Stomach smooth muscle (tissue), 2 donors: ENCODE data around the gene ABI3BP.

Source experiments
- H3K27ac ChIP-seq: one replicate; pipeline ENCODE4 v1.7.0; 2013; ENCODE audit warnings: mild to moderate bottlenecking, low read length, inconsistent platforms
- H3K27me3 ChIP-seq, 2 donors: one replicate each; pipeline ENCODE4 v1.7.0; 2013; ENCODE audit warnings: low read length in 2 of 2; ENCODE audit not compliant: insufficient read depth in 2 of 2, control insufficient read depth in 1 of 2
- H3K36me3 ChIP-seq, 2 donors: one replicate each; pipeline ENCODE4 v1.7.0; 2013; ENCODE audit warnings: low read length in 2 of 2; ENCODE audit not compliant: control insufficient read depth in 2 of 2, insufficient read depth in 2 of 2
- H3K4me1 ChIP-seq: one replicate; pipeline ENCODE4 v1.7.0; 2013; ENCODE audit warnings: low read length; ENCODE audit not compliant: control insufficient read depth, insufficient read depth
- H3K4me3 ChIP-seq, 2 donors: one replicate each; pipeline ENCODE4 v1.7.0; 2013; ENCODE audit warnings: low read length in 2 of 2
- H3K9ac ChIP-seq, 2 donors: one replicate each; pipeline ENCODE4 v1.7.0; 2013; ENCODE audit warnings: low read length in 2 of 2, mild to moderate bottlenecking in 1 of 2
- H3K9me3 ChIP-seq, 2 donors: one replicate each; pipeline ENCODE4 v1.7.0; 2013; ENCODE audit warnings: low read length in 2 of 2; ENCODE audit not compliant: control insufficient read depth in 2 of 2
- donor health status: healthy.
- donor health status: Pancreatic carcinoma.

ABI3BP gene

GRCh38 chr3:100970477-100970990, 22.7 kb downstream of the ABI3BP start:
- Histone ChIP-seq H3K9ac (no peak overlapping the region), H3K27ac (peak overlapping the region; percentile 68), H3K4me1 (peaks cover 17% of the 10 kb centered on the region), H3K27me3 (no peaks in the 10 kb centered on the region), H3K9me3 (no peaks in the 10 kb centered on the region), H3K36me3 (no peaks in the 10 kb centered on the region), H3K4me3 (no peak overlapping the region)

GRCh38 chr3:100968932-100969906, 24.0 kb downstream of the ABI3BP start:
- Histone ChIP-seq H3K27ac (peak overlapping the region; percentile 68), H3K4me3 (no peak overlapping the region), H3K9ac (no peak overlapping the region), H3K4me1 (peaks cover 17% of the 10 kb centered on the region), H3K36me3 (no peaks in the 10 kb centered on the region), H3K27me3 (no peaks in the 10 kb centered on the region), H3K9me3 (no peaks in the 10 kb centered on the region)

DNA sequence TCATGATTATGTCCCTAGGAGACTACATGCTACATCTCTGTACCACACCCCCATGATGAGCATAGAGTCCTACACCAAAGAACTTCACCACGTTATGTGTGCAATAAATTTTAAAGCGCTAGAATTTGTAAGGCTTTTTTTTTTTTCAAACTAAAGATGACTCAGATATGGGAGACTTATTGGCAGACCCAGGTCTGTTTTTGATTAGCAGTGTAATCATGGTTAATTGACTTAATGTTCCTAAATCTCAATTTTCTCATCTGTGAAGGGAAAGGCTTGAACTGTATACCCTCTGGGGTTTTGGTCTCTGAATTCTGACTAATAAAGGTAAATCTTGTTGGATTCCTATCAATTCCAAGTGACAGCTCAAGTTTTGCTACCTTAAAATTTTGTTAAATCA, 26.4 kb downstream of the ABI3BP start:
- Histone ChIP-seq H3K27ac (no peak overlapping the region), H3K9ac (no peak overlapping the region), H3K36me3 (no peaks in the 10 kb centered on the region), H3K27me3 (no peaks in the 10 kb centered on the region), H3K4me1 (peaks cover 10% of the 10 kb centered on the region), H3K4me3 (no peak overlapping the region), H3K9me3 (no peaks in the 10 kb centered on the region)

DNA sequence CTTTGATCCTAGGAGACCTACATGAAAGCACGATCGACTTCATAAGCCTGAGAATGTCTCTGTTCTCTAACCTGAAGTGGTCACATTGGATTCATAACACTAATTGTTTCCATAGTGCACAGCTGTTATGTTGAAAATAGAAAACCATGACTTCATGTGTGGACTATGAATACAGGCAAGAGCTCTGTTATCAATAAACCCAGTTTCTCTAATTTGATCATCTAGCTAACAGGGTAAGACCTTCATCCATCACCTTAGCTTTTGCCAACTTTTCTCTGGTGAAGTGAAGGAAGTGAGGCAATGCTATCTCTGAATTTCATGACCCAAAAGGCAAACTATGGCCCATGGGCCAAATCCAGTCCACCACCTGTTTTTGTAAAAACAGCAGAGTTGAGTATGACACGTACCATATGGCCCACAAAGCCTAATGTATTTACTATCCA, 27.2 kb downstream of the ABI3BP start:
- no peaks in the 10 kb centered on the region for H3K27me3 ChIP-seq
- no peak overlapping the region for H3K27ac ChIP-seq
- no peaks in the 10 kb centered on the region for H3K9me3 ChIP-seq
- H3K36me3 ChIP-seq = no peaks in the 10 kb centered on the region
- no peak overlapping the region for H3K4me3 ChIP-seq
- H3K4me1 ChIP-seq = peaks cover 9% of the 10 kb centered on the region
- no peak overlapping the region for H3K9ac ChIP-seq

- Histone ChIP-seq H3K9me3 (peaks cover 4% of the 10 kb centered on the region in 2 donors), H3K27ac (no peak overlapping the region), H3K9ac (no peak overlapping the region), H3K4me1 (no peaks in the 10 kb centered on the region), H3K36me3 (no peaks in the 10 kb centered on the region), H3K27me3 (no peaks in the 10 kb centered on the region), H3K4me3 (no peak overlapping the region)
These were observed 30.2 kb downstream of the ABI3BP start for GRCh38 chr3:100963041-100963440.

DNA sequence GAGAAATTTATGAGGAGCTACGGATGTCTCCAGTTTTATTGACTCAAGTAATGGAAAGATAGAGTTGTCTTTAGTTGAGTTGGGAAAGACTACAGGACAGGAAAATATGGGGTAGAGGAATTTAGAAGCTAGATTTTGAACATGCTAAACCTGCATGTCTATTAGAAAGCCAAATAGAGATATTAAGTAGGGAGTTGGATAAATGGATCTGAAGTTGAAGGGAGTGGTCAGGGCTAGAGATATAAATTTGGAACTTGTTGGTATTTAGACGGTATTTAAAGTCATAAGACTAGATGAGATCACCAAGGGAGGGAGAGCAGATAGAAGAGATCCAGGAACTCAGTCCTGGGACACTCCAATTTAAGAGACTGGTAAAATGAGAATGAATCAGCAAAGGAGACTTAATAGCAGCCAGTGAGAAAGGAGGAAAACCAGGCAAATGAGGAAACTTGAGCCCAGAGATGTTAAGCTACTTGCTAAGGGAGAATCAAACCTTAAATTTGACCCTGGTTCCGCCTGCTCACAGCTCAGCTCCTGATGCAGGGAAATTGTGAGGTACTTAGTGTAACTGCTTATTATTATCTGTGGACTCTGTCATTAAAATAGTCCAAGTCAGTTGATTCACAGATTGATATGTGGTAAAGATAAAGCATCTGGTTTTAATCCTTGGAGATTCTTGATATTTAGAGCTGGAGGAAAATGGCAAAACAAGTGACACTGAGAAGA, 35.8 kb downstream of the ABI3BP start:
- Histone ChIP-seq H3K9me3 (peaks cover 4% of the 10 kb centered on the region in 2 donors), H3K36me3 (no peaks in the 10 kb centered on the region), H3K9ac (no peak overlapping the region), H3K27me3 (no peaks in the 10 kb centered on the region), H3K4me1 (peaks cover 4% of the 10 kb centered on the region), H3K4me3 (no peak overlapping the region), H3K27ac (peak overlapping the region; percentile 20)

- no peak overlapping the region for H3K9ac ChIP-seq
- peak overlapping the region; percentile 2 for H3K27ac ChIP-seq
- no peak overlapping the region for H3K4me3 ChIP-seq
- H3K36me3 ChIP-seq = no peaks in the 10 kb centered on the region
- H3K4me1 ChIP-seq = peaks cover 4% of the 10 kb centered on the region
- H3K9me3 ChIP-seq = peaks cover 4% of the 10 kb centered on the region in 2 donors
- H3K27me3 ChIP-seq = no peaks in the 10 kb centered on the region
These were observed 36.9 kb downstream of the ABI3BP start for GRCh38 chr3:100956276-100956675.

- H3K9ac ChIP-seq = peak overlapping the region in 1 of 2 donors; percentile 37
- H3K4me1 ChIP-seq = peaks cover 4% of the 10 kb centered on the region
- peak overlapping the region in 1 of 2 donors; percentile 41 for H3K4me3 ChIP-seq
- no peaks in the 10 kb centered on the region for H3K36me3 ChIP-seq
- peaks cover 0 to 4% of the 10 kb centered on the region in 2 donors for H3K9me3 ChIP-seq
- H3K27me3 ChIP-seq = no peaks in the 10 kb centered on the region
- H3K27ac ChIP-seq = peak overlapping the region; percentile 37
These were observed 38.2 kb downstream of the ABI3BP start for GRCh38 chr3:100954990-100955389.

GRCh38 chr3:100954199-100954935, 38.9 kb downstream of the ABI3BP start:
- Histone ChIP-seq H3K4me1 (peaks cover 4% of the 10 kb centered on the region), H3K27me3 (no peaks in the 10 kb centered on the region), H3K36me3 (no peaks in the 10 kb centered on the region), H3K4me3 (no peak overlapping the region), H3K27ac (peak overlapping the region; percentile 37), H3K9ac (peak overlapping the region; percentile 14 to 17), H3K9me3 (no peaks in the 10 kb centered on the region)

DNA sequence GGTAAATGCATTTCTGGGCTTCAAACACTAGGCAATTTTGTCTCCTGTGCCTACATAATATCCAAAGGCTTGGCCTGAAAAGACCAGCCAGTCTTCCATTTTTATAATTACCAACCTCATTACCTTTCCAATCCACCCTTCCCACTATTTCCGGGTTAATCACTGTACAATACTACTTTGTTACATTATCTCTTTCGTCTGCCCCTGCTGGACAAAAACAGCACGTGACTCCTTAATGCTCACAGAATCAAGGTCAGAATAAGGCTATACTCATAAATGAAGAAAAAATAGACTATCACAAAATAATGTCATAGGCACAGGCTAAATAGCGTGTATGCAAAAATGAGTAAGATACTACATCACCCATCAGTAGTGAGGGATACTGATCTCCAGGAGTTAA, 40.1 kb downstream of the ABI3BP start:
- Histone ChIP-seq H3K9ac (no peak overlapping the region), H3K36me3 (no peaks in the 10 kb centered on the region), H3K4me1 (peaks cover 4% of the 10 kb centered on the region), H3K27ac (no peak overlapping the region), H3K27me3 (no peaks in the 10 kb centered on the region), H3K4me3 (no peak overlapping the region), H3K9me3 (no peaks in the 10 kb centered on the region)
